Testis (tissue), 3 donors: ENCODE results near the gene ZMYND12. TPM values are rescaled to one million over a fixed set of nuclear protein-coding genes. Genes with fewer than 3 reads are reported as not detected.
A peak's percentile ranks its signal among the peaks of the same experiment; 100 is the strongest.

Source experiments
- DNase-seq: peaks from one replicate; pipeline ENCODE4 v3.0.0-alpha.2; 2019
- H3K27ac ChIP-seq, 2 donors: fragments of 200-600 bp; sonication (generic); one replicate each; pipeline ENCODE4 v1.5.1; 2019
- H3K27me3 ChIP-seq: fragments of 200-600 bp; sonication (generic); one replicate; pipeline ENCODE4 v1.5.1; 2019
- H3K36me3 ChIP-seq: fragments of 200-600 bp; sonication (generic); one replicate; pipeline ENCODE4 v1.5.1; 2017; ENCODE audit warnings: low read depth; ENCODE audit errors: missing control alignments
- H3K4me1 ChIP-seq: fragments of 200-600 bp; sonication (generic); one replicate; pipeline ENCODE4 v1.5.1; 2019
- H3K4me3 ChIP-seq, 2 donors: fragments of 200-600 bp; sonication (generic); one replicate each; pipeline ENCODE4 v1.5.1; 2017 to 2019
- H3K9me3 ChIP-seq: fragments of 200-600 bp; sonication (generic); one replicate; pipeline ENCODE4 v1.5.1; 2017
- CTCF ChIP-seq, 3 experiments: fragments of 450-650 bp in 2 of 3; fragments of 200-600 bp in 1 of 3; sonication (generic) in 1 of 3; IDR thresholded peaks; one replicate each; pipeline ENCODE4 v1.5.1; 2016 to 2019; ENCODE audit warnings: antibody characterized with exemption in 3 of 3, mild to moderate bottlenecking in 2 of 3, moderate library complexity in 1 of 3
- POLR2A ChIP-seq: fragments of 450-650 bp; IDR thresholded peaks from one replicate; pipeline ENCODE4 v1.6.1; 2017; ENCODE audit warnings: antibody characterized with exemption, mild to moderate bottlenecking, moderate library complexity
- WGBS, 2 donors: methylation state at CpG; one replicate each; pipeline ENCODE4 v1.1.5; 2018; 5-methylcytosine and 5-hydroxymethylcytosine counted together
- intact Hi-C: fragments of 100-400 bp; cut with DNase I; formaldehyde crosslinking; loops from one replicate; pipeline ENCODE4 v1.15.1; 2023; ENCODE audit warnings: low total_unique reads
- polyA plus RNA-seq: library from polyadenylated mRNA; stranded (reverse); fragments of 350-450 nt; fragmentation: Illumina TruSeq; extraction: RNeasy Lipid Tissue Mini Kit (QIAGEN cat#74804); gene quantifications from one replicate; pipeline ENCODE4 v1.2.3, GENCODE V29; 2014; ENCODE audit warnings: low read depth, low replicate concordance; ENCODE audit not compliant: insufficient read depth
- total RNA-seq, 2 donors: library from RNA; depleted of rRNA; stranded (reverse); fragments of >200 nt; gene quantifications; one replicate each; pipeline ENCODE4 v1.2.3, GENCODE V29; 2016

Gene ZMYND12
- total and polyA plus RNA-seq, 3 donors from 2014 or later, result 31.3 to 122 (median 40.7) TPM

GRCh38 chr1:42462828-42463763, 7.3 kb upstream of the ZMYND12 start, which contains the start of gene CCDC30:
Gene CCDC30, plus strand, starts transcription at chr1:42463286. Its CDS starts 17,266 bp downstream, at chr1:42480552.
- no peak for TF ChIP-seq POLR2A
- no peak for TF ChIP-seq CTCF (IDR thresholded peaks at IDR 0.05)
- peak within 1 kb of the TSS; percentile 69 to 72 for H3K4me3 ChIP-seq
- WGBS, 2 donors, result 0 to 1% methylated on average over 51 to 57 of the region's 59 CpGs
- no peaks in the 10 kb centered on the region for H3K9me3 ChIP-seq
- peak within 1 kb of the TSS in 1 of 2 donors; percentile 16 for H3K27ac ChIP-seq
- DNase-seq, result peak; percentile 99
- intact Hi-C loops, result no loop called here
- peaks cover 4% of the 10 kb centered on the region for H3K4me1 ChIP-seq
- no peaks in the 10 kb centered on the region for H3K36me3 ChIP-seq
- H3K27me3 ChIP-seq, result no peaks in the 10 kb centered on the region

- TF ChIP-seq CTCF (IDR thresholded peaks at IDR 0.05), result no peak
- TF ChIP-seq POLR2A, result no peak
- Histone ChIP-seq H3K4me1 (peaks cover 8% of the 10 kb centered on the region), H3K36me3 (no peaks in the 10 kb centered on the region), H3K27me3 (no peaks in the 10 kb centered on the region), H3K4me3 (no peak overlapping the region), H3K9me3 (no peaks in the 10 kb centered on the region), H3K27ac (no peak overlapping the region)
- no peak for DNase-seq
- intact Hi-C loops, result no loop called here
- WGBS, 2 donors, result 75 to 86% methylated on average over 2 of the region's 2 CpGs
Measured at GRCh38 chr1:42461196-42461595, 5.4 kb upstream of the ZMYND12 start.

GRCh38 chr1:42456754-42457089, 900 bp upstream of the ZMYND12 start:
- H3K4me3 ChIP-seq, result peak overlapping the region; percentile 87 to 90
- TF ChIP-seq CTCF (IDR thresholded peaks at IDR 0.05), result no peak
- TF ChIP-seq POLR2A, result no peak
- no peaks in the 10 kb centered on the region for H3K27me3 ChIP-seq
- H3K27ac ChIP-seq, result peak overlapping the region; percentile 83 to 93
- 0% methylated on average over 9 to 23 of the region's 23 CpGs for WGBS, 2 donors
- no peaks in the 10 kb centered on the region for H3K36me3 ChIP-seq
- peak; percentile 65 for DNase-seq
- no peaks in the 10 kb centered on the region for H3K9me3 ChIP-seq
- H3K4me1 ChIP-seq, result peaks cover 4% of the 10 kb centered on the region
- intact Hi-C loops, result no loop called here

GRCh38 chr1:42454403-42454802, 1.4 kb downstream of the ZMYND12 start:
- H3K9me3 ChIP-seq, result no peaks in the 10 kb centered on the region
- no peak overlapping the region for H3K27ac ChIP-seq
- intact Hi-C loops, result no loop called here
- no peak overlapping the region for H3K4me3 ChIP-seq
- no peaks in the 10 kb centered on the region for H3K36me3 ChIP-seq
- WGBS, 2 donors, result 63 to 79% methylated on average over 5 of the region's 5 CpGs
- H3K27me3 ChIP-seq, result no peaks in the 10 kb centered on the region
- H3K4me1 ChIP-seq, result peaks cover 4% of the 10 kb centered on the region
- no peak for DNase-seq
- no peak for TF ChIP-seq CTCF (IDR thresholded peaks at IDR 0.05)
- no peak for TF ChIP-seq POLR2A
